HCT116 (cell line): ENCODE measurements around the gene ELFN1.

Source experiments
- POLR2AphosphoS5 ChIP-seq: IDR thresholded peaks from 2 replicates; pipeline ENCODE4 v1.6.1; 2011; ENCODE audit warnings: mild to moderate bottlenecking, low read depth, low read length, moderate library complexity
- RAD21 ChIP-seq: IDR thresholded peaks from 2 replicates; pipeline ENCODE4 v1.6.1; 2012; ENCODE audit warnings: low read depth, mild to moderate bottlenecking

- TF ChIP-seq RAD21 (no peak), POLR2AphosphoS5 (no peak)
These were observed 34.1 kb downstream of the ELFN1 start for GRCh38 chr7:1703871-1704810.
